Measurements from ENCODE around the gene ERICH6B.

DNA sequence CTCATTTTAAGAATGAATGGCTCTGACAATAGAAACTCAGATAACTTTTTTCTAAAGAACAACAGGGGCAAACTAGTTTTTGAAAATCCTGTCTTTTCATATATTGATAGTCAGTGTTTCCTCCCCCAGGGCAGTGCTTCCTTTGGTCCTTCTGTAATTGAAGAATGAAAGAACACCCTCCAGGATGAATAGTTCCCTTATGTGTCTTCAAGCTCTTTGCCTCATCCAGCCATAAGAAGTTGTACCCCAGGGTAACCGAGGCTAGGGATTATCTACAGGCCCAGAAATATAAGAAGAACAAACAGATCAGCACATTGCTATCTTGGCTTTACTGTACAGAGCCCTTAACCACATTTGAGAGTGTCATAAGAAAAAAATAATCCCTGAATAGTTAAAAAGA is 12.1 kb upstream of the ERICH6B start:
- TF ChIP-seq CTCF (IDR thresholded peaks at IDR 0.05), result no peak
- no peak for TF ChIP-seq POLR2A (IDR thresholded peaks at IDR 0.05)
- no peak for TF ChIP-seq POLR2AphosphoS5 (IDR thresholded peaks at IDR 0.05)
- TF ChIP-seq EP300 (IDR thresholded peaks at IDR 0.05), result no peak

Measured in sigmoid colon (tissue), 4 donors.